SH-SY5Y (cell line): Measurements from ENCODE around the gene VEGFC.

Experiments
- GATA2 ChIP-seq: IDR thresholded peaks from 2 replicates; pipeline ENCODE4 v1.6.1; 2011; ENCODE audit warnings: mild to moderate bottlenecking, low read depth, low read length
- GATA3 ChIP-seq: IDR thresholded peaks from 2 replicates; pipeline ENCODE4 v1.6.1; 2011; ENCODE audit warnings: low read depth, mild to moderate bottlenecking, low read length, moderate library complexity

Gene VEGFC

DNA sequence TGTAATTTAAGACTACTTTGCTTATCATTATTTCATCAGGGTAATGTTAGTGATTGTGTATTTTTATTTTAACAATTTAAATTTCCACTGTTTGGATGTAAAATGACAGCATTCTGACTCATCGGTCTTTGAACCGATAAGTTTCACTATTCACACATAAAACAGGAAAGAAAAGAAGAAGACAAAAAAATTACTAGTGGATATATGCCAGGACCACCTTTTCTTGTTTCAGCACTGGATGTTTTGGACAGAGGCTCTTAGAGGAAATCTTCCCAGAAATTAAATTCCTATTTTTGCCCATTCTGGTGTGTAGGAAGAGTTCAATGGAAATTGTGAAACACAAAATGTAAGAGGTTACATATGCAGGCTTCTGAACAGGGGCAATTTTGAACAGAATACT, 57.4 kb downstream of the VEGFC start:
- no peak for TF ChIP-seq GATA3
- no peak for TF ChIP-seq GATA2

DNA sequence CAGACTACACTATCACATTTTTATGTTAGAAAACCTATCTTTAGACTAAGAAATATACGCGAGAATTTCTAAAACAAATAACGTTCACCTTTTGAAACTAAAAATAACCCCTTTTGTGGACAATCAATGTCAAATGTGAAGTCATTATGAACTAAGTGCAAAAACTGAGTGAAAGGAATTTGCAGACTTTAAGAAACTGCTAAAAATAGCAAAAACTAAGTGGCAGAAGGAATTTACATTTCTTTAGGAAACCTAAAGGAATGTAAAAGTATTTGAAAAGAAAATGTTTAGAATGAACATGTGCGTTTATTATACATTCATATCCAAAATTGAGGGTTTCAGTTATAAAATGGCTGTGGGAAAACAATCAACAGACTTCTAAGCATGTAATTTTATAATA, 58.3 kb downstream of the VEGFC start:
- no peak for TF ChIP-seq GATA3
- TF ChIP-seq GATA2, result no peak

DNA sequence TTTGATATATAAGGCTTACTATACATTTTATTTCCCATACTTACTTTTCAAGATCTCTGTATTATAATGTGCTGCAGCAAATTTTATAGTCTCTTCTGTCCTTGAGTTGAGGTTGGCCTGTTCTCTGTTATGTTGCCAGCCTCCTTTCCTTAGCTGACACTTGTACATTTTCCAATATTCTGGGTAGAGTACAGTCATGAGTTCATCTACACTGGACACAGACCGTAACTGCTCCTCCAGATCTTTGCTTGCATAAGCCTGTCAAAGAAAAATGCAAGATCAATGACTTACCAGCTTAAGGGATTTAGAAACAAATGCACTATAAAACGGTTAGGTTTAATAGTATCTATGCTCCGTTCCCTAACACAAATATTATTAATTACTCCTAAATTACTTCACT, 63.2 kb downstream of the VEGFC start:
- TF ChIP-seq GATA2 (no peak), GATA3 (no peak)

DNA sequence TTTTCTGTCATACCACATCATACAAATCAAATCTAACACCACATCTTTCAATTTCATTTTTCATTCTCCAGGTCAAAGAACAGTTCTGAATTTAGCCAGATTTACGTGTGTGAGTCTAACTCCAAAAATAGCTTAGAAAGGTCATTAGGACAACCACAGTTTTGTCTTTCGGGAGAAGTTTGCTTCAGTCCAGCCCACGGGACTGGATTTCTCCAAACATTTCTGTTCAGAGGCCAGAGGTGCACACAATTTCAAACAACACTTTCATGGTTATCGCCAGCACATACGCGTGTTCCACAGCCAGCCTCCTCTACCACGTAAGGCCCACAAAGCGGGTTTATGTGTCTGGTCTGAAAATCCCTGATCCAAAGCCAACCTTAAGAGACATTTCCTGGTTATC, 65.9 kb downstream of the VEGFC start:
- TF ChIP-seq GATA3 (no peak), GATA2 (no peak)

DNA sequence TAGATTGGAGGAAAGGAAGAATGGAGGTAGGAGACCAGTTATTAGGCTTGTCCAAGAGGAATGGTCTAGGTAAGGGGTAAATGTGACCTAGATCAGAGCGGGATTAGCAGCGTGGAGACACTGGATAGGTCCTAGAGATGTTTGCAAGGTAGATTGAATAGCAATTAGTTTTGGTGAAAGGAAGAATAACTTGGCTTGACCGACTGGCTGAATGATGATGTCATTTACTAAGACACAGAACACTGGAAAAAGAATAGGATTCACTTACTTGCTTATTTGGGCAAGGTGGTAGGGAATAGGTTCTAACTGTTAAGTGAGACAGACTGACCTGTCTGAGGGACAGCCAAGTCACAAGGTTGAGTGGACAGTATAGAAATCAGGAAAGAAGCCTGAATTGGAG, 71.3 kb downstream of the VEGFC start:
- TF ChIP-seq GATA2, result no peak
- TF ChIP-seq GATA3, result no peak

DNA sequence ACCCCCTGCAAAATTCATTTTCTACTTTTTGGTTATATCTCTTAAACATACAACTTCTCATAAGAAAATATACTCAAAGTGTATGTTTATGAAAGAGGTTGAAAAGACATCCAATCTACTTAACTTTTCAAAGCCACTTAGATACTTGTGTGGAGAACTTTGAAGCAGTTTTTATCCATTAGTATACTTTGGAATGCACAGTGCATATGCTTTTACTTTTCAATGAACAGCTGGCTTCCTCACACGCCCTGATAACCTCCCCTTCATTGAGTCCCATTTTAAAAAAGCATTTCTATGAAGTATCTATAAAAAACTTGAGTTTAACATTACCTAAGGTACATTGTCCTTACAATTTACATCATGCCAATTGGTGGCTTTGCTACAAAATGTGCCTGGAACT, 73.8 kb downstream of the VEGFC start:
- no peak for TF ChIP-seq GATA2
- no peak for TF ChIP-seq GATA3

DNA sequence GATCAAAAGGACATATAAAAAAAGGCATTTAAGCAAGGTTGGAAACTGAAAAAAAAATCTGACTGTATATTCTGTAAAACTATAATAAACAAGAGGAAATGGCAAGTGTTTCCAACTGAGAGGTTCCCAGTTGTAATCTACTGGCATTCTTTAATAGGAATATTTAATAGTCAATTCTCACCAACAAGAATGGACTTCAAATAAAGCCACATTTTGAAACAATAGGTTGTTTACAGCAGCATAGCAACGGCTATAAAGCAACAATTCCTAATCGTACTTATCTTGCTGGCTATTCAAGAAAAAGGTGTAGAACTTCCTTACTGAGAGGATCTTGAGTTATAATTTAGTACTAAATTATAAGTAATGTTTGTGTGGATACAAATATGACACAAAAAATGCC, 75.5 kb downstream of the VEGFC start:
- TF ChIP-seq GATA2 (no peak), GATA3 (no peak)

DNA sequence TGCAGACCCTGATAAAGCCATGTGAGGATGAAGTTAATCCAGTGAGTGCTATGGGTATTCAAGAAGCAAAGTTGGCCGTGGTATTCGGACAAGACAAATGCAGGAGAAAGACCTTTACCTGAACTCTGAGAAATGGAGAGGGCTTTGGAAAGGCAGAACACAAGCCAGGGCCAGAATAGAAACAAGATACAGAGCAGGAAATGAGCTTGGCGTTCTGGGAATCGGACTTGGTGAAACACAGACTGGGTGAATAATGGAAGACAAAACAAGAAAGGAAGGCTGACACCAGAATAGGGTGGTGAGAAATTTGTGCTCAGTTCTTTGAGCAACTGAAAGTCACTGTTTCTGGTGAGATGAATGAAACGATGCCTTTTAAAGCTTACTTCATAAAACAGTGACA, 83.3 kb downstream of the VEGFC start:
- TF ChIP-seq GATA3 (no peak), GATA2 (no peak)

DNA sequence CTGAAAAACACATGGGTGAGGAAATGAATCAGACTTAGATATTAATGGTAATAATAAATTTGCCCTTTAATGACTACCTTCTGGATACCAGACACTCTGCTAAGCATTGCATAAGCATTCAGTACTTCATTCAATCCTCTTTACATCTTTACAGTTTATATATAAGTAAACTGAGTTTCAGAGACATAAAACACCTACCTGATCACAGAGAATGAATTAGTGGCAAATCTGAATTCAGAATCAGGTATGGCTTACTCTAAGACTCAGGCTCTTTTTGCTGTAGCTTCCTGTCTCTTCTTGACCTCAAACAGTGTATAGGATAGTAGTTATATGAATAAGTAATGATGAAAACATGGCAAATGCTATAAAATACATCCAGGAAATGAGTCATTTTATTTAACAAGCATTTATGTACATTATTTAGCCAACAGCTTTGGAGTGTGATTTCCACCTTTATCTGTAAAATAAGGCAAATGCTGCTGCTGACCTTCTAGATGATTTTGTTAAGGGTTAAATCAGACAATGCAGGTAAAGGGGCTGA, 83.9 kb downstream of the VEGFC start:
- TF ChIP-seq GATA2, result no peak
- no peak for TF ChIP-seq GATA3

DNA sequence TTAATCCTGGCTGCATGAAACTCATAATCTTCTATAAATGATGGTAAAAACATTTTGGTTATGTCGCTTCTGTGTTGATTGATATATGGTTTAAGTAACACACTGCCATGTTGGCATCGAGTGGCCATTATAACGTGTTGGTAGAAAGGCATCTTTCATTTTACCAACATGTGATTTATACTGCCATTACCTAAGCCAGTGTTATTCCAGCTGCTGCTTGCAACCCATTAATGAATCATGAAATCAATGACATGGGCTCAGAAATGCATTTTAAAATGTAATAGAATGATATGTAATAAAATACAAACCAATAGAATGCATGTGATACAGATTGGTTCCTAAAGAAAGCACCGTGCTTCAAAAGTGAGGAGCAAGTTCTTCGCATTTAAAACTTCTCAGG, 102.0 kb downstream of the VEGFC start:
- TF ChIP-seq GATA2, result no peak
- no peak for TF ChIP-seq GATA3

DNA sequence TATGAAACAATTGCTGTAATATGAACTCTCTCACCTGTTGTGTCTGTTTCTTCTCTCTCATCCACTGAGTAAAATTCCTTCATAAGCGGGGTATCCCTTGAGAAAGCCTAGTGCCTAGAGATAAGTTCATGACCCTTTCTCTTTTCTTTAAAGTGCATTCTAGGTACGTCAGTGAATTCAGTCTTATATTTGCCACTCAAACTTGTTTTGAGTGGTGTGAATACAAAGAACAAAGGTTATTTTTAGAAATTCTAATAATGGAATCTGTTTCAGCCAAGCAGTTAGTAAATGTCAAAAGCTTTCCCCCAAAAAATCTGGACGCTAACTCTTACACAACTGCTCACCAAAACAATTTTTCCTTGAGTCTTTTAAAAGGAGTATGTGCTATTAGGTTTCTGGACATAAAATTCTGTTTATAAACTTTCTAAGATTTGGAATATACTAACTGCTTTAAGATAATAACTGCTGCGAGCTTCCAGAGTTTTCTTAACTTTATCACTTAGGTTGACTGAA, 112.0 kb downstream of the VEGFC start:
- TF ChIP-seq GATA2 (no peak), GATA3 (no peak)

DNA sequence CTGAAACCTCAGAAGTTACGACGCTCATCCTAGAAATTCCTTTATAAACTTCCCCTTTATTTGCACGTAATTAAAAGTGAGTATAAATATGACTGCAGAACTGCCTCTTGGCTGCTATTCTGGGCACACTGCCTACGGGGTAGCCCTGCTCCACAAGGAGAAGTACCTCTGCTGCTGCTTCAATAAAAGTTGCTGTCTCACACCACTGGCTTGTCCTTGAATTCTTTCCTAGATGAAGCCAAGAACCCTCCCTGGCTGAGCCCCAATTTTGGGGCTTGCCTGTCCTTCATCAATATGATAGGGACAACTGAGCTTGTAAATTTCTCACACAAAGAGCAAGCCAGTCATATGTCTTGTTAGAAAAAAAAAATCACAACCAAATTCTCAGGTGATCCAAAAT, 115.8 kb downstream of the VEGFC start:
- no peak for TF ChIP-seq GATA2
- no peak for TF ChIP-seq GATA3

DNA sequence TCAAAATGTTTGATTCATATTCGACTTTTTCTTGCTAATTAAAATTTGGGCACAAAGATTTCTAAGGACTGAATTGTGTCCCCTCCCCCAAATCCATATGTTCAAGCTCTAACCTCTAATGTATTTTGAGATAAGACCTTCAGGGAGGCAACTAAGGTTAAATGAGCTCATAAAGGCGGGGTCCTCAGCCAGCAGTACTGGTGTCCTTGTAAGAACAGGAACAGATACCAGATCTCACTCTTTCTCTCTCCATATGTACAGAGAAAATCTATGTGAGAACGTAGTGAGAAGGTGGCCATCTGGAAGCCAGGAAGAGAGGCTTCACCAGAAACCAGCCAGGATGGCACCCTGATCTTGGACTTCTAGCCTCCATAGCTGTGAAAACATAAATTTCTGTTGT, 116.9 kb downstream of the VEGFC start:
- no peak for TF ChIP-seq GATA3
- no peak for TF ChIP-seq GATA2

DNA sequence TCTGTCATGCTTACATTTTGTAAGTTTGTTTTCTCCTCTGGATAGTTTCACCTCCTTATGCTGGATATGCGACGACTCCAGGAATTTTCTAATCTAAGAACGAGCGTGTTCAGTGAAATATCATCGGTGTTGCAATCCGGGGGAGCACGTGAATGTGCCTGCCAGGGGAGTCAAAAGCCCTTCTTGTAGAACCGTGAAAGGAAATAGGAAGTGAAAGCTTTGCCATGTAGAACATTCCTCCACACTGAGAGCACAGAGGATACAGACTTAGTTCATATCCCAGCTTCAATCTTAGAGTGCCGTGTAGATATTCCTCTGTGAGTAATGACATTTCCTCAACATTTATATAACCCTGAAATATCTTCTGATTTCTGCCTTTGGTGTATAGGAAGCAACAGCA, 121.2 kb downstream of the VEGFC start:
- TF ChIP-seq GATA2, result no peak
- TF ChIP-seq GATA3, result no peak

DNA sequence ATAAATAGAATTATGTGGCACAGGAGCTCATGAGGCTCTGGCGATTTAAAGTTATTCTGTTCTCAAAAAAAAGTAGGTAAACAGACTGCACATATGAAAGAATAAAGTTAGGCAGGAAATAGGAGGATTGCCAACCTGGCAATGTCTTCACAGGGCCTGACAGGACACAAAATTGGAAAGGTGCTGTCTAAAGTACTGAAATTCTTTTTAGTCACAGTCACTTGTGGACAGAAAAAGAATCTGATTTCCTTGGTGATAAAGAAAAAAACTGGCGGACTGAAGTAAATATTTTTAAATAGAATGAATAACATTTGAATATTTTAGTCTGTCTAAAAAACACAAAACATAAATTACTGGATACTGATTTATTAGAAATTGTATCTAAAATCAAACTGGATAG, 124.4 kb downstream of the VEGFC start:
- no peak for TF ChIP-seq GATA3
- TF ChIP-seq GATA2, result no peak

DNA sequence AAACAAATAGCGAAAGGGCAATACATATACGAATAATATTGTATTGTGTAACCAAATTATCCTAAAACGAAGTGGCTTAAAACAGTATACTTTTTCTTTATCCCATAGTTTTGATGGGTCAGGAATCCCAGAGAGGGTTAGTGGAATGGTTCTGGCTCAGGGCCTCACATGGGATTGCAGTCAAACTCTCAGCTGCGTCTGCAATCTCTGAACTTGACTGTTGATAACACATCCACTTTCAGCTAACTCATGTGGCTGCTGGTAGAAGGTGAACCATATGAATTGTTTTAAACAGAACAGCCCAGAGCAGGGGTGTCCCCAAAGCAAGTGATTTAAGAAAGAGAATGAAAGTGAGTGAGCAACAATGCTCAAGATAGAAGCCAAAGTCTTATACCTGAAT, 127.8 kb downstream of the VEGFC start:
- TF ChIP-seq GATA2, result no peak
- TF ChIP-seq GATA3, result no peak

DNA sequence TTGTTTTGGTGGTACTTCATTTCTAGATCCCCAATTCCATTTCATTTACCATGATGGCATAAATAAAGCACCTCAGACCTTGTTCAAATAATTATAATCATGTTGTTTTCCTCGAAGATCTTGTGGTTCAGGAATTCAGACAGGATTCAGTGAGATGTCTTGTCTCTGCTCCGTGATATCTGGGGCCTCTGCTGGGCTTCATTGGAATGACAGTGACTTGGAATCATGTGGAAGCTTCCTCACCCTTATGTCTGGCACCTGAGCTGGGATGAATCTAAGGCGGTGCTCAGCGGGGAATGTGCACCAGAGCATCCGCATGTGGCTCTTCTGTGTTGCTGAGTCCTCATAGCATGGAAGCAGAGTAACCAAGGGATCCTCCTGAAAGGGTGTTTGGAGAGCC, 132.2 kb downstream of the VEGFC start:
- TF ChIP-seq GATA2 (no peak), GATA3 (no peak)

DNA sequence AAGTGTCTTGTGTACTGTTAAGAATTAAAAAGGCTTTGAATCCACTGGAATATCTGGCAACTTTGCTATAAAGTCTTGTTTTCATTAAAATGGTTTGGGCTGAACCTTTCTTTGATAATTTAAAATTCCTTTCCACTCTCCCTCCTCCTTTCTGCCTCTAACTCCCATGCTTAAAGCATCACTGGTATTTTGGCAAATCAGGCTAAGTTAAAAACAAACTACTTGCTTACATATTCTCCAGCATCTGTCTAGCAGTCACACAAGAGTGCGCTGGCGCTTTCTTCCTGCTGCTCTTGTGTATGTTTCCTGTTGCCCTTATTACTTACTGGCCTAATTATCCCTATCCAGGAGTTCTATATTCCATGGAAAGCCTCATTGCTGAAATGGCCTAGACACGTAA, 136.6 kb downstream of the VEGFC start:
- TF ChIP-seq GATA2 (no peak), GATA3 (no peak)
